Nucleus accumbens (tissue), 56 donors: ENCODE measurements around the gene ELK4.
"Not testable (repeated sequence)": the region's sequence is repeated elsewhere in the genome, so short reads cannot be mapped to it uniquely, and the experiment has no call there.

Source experiments
- DNase-seq, 56 donors: peaks; one replicate each; lab custom pipeline; 2025; lab: John Stamatoyannopoulos, UW

The ELK4 gene

DNA sequence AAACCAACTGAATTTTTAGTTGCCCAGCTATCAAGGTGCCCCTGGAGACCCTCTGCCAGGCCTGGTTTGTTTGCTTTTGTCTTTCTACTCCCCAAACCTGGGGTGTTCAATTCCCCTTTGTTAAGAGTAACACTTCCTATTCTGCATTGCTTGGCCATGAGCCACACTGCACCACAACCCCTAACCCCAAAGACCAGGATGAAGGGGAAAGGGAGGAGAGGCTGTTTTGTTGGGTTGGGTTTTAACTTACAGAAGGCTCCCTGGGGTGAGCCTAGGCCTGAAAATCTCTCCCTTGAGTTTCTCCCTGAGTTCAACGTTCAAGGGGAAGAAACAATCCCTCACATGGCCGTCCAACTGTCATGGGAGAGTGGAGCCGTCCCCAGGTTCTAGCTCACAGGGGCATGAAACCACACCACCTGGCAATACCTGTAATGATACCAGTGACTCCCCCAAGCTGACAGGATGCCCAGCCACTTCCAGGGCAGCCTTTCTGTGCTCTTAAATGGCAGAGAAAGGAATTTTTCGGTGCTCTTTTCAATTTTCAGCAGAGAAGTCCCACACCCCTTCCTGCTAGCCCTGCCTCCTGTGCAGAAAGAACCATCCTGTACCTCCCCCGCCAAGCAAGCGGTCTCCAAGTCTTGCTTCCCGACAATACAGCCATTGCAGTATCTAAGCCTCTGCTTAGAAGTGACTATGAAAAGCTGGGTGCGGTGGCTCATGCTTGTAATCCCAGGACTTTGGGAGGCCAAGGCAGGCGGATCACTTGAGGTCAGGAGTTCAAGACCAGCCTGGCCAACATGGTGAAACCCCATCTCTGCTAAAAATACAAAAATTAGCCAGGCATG, 33.6 kb upstream of the ELK4 start:
- DNase-seq: no peak

DNA sequence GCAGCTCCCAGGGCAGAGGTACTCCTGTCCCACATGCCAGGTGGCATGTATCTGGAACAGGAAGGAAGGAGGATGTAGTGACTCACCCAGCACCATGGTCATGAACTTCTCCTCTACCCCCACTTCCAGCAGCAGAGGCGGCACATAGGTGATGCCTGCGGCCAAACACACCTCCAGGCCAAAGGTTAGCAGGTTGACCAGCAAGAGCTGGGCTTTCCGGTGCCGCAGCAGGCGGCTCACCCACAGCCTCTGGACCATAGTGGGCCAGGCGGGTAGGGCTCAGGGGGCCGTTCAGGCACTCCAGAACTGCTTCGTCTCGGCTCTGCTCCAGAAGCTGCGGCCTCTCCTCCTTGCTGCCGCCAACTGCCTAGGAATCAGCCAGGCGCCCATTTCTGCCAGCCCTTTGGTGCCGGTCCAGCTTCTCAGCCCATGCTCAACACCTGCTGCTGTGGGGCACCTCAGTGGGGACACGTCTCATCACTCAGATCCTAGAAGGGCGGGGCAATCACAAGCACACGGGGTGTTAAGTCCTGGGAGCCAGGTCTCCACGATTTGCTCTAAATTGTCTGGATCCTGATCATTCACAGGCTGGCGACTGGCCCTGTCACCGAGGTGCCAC, 32.7 kb upstream of the ELK4 start:
- DNase-seq: peak in 1 of 56 donors; percentile 34

DNA sequence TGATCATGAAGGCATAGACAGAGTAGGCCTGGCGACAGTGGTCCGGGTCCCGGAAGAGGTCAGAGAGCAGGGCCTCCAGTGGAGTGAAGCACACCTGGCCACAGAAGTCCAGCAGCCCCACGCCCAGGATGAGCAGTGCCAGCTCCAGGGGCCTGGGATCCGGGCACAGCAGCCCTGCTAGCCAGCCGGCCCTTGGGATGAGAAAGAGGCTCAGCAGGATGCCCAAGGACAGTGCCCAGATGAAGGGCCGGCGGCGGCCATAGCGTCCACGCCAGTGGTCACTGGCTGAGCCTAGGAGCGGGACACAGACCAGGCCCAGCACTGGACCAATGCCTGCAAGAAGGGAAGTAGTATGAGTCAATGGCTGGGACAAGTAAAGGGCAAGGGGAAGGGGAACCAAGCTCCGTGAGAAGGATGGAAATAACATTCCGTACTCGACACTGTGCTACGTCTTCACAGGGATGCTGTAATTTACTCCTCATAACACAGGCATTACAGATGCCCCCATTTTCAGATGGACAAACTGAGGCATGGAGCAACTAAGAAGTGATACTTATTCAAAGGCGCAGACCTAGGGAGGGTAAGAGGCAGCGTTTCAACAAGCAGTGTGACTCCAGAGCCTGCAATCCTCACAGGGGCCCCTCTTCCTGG, 31.6 kb upstream of the ELK4 start:
- peak in 1 of 56 donors; percentile 10 for DNase-seq

DNA sequence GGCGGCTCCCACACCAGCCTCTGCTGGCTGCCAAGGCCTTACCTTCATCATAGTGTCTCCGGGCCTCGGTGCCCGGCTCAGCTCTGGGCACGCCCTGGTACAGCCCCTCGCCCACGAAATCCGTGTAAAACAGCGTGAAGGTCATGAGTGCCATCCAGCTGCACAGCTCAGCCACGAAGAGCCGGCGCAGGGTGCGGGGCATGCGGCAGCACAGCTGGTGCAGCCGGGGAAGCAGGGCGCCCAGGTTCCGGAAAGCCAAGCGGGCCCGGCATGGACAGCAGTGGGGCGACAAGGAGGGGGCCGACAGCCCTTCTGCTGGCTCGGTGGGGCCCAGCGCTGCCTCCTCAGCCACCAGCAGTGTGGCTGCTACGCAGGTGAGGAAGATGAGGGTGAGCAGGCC, 31.0 kb upstream of the ELK4 start:
- no peak for DNase-seq

DNA sequence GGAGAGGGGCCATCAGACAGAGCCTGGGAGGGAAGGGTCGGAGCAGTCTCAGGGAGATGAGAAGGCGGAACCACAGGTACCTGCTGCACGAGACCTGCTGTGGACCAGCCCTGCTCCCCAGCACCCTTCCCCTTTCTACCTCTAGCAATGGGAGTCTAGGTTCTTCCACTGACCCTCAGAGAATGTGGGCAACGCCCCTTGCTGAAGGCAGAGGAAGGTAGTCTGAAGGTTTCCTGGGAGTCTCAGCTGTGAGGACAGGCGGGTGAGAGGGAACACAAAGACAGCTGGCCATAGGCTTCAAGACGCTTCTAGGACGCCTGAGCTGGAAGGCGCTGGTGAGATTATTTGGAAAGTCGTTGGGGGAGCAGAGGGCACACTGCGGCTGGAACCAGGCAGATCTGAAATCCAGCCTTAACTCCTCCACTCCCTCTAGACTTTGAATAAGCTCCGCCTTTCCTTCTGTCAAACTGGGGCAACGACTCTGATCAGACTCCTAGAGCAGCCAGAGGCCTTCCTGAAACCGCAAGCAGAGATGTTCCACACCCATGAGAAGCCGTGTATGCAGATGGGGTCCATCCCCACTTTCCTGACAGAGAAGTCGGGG, 30.4 kb upstream of the ELK4 start:
- DNase-seq: no peak

DNA sequence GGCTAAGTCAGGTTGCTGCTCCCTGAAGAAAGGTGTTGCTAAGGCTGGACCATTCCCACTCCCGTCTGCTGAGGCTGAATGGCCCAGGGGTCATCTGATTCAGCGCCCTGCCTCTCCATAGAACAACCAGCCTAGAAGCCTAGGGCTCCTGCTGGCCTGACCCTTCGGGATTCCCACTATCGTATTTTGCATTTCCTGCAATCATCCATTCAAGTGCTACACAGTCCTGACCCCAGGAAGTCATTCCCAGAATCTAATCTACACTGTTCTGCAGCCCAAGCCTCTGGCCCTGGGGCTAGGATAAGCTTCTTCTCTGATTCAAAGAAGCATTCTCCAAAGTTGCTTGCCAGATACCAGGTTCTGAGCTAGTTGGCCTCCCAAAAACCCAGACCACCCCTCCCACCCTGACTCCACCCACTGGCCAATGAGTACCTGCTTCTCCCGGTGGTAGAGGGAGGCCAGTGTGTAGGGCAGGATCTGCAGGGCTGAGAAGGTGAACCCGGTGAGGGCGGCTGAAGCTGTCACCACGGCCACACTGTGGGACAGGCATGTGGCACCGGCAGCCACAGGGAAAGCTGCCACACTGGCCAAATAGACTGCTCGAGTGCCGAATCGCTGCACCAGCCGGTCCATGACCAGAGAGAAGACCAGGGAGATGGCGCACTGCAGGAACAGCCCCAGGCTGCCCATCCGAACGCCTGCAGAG, 29.8 kb upstream of the ELK4 start:
- no peak for DNase-seq

DNA sequence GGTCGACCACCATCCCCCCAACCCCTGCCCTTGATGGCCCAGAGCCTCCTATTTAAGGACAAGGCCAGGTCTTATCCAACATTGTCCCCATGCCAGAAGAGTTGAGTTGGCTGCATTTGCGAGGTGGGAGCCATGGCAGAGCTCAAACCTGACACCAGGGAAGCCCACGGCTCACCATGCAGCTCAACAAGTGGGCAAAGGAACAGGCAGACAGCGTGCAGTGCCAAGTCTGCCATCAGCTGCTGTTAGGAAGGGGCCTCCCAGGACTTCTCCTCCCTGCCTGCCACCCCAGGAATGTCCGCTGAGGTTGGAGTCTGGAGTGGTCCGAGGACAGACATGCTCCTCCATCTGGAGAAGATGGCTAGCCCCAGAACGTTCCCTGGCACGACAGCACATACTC, 28.6 kb upstream of the ELK4 start:
- no peak for DNase-seq

DNA sequence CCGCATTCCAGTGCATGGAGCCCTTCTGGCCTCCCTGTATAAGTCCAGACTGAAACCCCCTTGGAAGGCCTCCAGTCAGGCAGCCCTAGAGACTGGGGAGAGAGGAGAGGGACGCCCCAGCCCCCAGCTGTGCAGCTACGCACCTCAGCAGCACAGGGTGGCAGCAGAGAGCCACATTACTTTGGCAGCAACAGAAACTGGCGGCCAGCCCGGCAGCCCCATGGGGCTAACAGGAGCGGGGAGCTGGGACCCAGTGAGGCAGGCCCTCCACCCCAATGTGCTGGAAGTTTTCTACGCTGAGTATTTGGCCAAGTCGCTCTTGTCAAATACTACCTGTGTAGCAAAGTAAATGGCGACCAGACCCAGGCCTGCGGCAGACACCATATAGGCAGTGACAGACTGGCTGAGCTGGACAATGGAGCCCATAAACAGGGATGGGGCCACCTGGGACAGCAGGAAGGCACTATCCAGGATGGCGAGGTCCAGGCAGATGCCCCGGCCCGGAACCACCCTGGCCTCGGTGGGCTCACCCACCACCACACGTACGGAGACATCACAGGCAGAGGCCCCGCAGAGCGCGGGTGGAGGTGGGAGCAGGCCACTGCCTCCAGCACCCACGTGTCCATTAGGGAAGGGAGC, 27.3 kb upstream of the ELK4 start:
- peak in 51 of 56 donors; percentile 34 to 90 (median 71) for DNase-seq

DNA sequence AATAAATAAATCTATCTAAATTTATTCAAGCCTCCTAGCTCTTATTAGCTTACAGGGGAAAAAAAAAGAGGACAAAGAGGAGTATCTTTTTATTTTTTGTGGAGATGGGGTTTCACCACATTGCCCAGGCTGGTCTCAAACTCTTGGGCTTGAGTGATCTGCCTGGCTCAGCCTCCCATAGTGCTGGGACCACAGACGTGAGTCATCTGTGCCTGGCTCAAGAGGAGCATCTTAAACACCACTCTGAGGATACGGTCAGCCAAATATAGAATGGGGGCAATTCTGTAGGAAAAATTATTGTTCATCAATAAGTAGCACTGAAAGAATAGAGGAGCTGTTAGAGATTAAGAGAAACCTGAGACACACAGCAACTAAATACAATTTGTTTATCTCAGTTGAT, 24.4 kb upstream of the ELK4 start:
- DNase-seq: no peak

DNA sequence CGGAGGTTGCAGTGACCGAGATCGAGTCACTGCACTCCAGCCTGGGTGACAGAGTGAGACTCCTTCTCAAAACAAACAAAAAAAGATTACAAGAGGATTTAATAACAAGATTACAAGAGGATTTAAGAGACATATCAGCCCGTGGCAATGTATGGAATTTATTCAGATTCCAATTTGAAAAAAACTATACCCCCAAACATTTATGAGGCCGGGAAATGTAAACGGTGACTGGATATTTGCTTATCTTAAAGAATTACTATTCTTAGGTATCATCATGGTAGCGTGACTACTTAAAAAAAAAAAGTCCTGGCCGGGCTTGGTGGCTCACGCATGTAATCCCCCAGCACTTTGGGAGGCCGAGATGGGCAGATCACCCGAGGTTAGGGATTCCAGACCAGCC, 21.2 kb upstream of the ELK4 start:
- no peak for DNase-seq

DNA sequence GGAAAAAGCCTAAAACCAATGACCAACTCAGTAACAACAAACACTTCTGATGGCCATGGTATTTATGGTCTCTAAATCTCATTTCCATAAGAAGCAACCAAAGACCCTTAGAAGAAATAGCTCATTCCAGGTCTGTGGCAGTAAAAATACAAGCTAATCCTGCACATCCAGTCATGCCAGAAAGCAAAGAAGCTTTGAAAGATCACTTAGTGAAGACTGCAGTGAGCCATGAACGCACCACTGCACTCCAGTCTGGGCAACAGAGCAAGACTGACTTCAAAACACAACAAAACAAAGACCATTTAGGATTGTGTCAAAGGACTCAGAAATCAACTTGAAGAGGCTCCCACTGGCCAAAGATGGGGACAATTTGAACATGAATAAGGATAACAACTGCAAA, 18.4 kb upstream of the ELK4 start:
- no peak for DNase-seq

DNA sequence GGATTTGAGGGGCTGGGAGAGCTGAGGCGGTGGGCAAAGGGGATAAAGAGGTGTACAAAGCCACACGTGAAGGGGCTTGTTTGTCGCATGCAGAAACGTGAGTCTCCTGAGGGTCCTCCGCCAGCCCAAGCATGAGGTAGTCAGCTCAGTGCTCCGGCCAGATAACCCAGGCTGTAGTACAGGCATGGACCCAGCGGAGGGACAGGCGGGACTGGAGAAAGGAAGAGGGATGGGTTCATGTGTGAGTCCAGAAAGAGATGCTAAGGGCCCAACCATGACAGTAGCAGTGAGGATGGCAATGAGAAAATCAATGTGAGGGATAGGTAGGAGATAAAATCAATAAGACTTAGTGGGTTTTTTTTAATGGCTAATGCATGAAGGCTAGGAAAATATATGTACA, 13.7 kb upstream of the ELK4 start:
- DNase-seq: no peak

DNA sequence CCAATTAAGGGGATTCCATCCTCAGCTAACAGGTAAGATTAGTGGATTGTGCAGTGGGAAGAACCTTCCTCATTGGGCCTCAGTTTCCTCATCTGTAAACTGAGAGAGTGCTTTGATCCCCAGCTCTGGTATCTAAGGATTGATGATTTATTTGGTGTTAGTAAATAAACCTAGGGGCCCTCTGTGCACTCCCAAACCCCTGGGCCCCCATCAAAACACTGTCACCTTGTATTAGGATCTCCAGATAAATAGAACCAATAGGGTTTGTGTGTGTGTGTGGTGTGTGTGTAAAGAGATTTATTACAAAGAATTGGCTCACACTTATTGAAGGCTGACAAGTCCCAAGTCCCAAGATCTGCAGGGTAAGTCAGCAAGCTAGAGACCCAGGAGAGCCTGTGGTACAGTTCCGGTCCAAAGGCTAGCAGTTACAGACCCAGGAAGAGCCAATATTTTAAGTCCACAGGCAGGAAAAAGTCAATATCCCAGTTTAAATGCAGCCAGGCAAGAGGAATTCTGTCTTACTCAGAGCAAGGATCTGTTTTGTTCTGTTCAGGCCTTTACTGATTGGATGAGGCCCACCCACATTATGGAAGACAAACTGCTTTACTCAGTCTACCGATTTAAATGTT, 11.0 kb upstream of the ELK4 start:
- DNase-seq: no peak

DNA sequence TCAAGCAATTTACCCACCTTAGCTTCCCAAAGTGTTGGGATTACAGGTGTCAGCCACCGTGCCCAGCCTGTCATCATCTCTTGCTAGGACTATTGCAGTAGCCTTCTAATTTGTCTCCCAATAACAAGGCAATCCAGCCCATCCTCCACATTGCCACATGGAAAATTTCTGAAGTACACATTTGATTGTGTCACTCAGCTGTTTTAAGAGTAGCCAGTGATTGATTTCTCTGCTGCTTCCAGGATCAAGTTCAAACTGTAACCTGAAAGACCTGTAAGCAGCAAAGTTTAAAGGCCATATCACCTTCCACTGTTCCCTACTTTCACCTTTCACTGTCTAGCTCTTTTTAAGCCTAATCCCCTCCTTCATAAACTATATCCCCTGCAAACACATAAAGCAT, 7.8 kb upstream of the ELK4 start:
- DNase-seq: no peak

DNA sequence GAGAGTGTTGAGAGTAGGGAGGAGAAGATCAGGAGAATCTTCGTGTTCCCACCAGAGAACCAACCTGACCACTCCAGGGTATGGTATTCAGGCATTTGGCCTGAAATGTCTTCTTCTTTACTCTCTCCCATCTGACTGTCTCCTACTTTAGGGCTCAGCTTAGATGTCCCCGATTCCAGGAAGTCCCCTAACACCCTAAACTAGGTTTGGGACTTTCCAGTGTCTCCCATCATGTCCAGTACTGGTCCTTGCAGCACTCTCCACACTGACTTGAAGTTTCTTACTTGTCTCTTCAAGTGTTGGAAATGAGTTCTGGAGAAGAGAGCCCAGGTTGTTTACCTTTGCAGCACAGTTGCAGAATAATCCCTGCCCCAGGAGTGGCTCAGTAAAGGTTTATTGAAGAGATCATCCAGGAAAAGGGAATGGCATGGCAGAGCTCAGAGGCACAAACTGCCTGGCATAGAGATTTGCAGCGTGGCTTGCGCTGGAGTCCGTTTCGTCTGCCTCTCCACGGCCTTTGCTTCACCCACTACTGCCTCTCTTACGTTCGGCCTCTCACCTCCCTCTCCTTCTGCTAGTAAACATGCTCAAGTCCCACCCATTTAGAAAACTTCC, 6.2 kb upstream of the ELK4 start:
- no peak for DNase-seq

DNA sequence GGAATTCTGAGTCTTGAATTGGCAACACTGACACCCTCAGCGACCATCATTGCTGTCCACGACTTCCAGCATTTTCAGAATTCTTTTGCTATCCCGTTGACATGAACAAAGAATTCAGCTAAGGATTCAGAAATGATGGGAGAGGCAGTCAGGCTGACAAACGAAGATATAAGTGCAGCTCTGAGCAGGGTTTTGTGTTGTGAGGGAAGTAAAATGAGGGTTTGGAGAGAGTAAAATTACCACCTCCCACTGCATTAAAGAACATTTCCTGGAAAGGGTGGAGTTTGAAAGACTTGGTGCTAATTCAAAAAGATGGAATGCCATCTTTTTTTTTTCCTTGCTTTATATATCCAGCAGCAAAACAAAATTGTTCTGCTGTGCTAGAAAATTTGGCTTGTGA, 4.9 kb upstream of the ELK4 start:
- DNase-seq: no peak

DNA sequence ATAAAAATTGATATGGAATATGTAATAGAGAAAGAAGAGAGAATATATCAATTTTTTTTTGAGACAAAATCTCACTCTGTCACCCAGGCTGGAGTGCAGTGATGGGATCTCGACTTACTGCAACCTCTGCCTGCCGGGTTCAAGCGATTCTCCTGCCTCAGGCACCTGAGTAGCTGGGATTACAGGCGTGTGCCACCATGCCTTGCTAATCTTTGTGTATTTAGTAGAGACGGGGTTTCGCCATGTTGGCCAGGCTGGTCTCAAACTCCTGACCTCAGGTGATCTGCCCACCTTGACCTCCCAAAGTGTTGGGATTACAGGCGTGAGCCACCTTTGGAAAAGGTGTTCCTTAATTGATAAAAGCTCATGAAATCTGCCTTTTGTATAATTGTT, 4.3 kb upstream of the ELK4 start:
- DNase-seq: not testable (repeated sequence)

DNA sequence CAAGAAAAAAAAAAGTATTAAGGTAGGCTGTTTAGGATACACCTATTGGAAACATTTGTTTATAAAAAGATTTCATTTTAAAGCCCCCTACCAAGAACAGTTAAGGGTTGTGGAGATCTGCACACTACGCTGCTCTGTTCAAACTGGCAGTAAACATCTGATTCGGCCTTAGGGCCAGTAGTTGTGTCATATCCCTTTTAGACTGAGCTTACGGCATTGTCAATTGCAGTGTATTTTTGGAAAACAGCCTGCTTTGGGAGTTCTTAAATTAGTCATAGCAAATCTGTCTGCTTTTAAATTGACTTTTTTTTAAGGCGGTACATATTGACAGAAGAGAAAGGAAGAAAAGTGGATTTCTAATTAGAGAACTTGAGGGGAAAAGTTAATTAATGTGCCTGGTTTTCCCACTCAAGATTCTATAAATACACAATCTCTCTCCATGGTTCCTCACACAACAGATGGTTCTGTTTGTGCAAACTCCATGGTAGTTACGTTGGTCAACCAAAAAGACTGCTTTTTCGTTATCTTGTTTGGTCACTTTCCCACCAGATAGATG, 1.7 kb upstream of the ELK4 start:
- DNase-seq: no peak

DNA sequence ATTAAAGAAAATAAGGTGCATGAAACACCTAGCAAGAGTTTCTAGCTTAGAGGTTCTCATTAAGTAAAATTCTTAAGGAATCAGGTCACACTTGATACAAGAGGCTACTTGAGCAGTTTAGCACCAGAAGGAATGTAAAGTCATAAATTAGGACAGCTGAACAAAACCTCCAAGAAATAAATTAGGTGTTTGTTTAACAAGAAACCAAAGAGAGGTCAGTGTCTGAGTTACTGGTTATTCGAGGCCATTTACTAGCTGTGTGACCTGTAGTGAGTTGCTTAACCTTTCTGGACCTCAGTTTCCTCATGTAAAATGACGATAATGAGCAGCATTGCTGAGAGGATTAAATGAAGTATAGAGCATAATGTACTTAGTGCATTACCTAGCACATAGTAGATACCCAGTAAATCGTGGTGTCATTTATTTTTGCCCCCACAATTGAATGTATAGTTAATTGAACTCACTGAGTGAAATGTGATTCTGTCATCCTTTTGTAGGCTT, 908 bp upstream of the ELK4 start:
- no peak for DNase-seq
